Measurements from ENCODE around the gene OCA2.
"Not testable (repeated sequence)": the region's sequence is repeated elsewhere in the genome, so short reads cannot be mapped to it uniquely, and the experiment has no call there.

The OCA2 gene

GRCh38 chr15:27866505-27867165, 232.5 kb downstream of the OCA2 start:
- DNase-seq = no peak

- DNase-seq = no peak
Observed at GRCh38 chr15:27865926-27866325, 233.2 kb downstream of the OCA2 start.

- no peak for DNase-seq
Observed at GRCh38 chr15:27865323-27865922, 233.7 kb downstream of the OCA2 start.

GRCh38 chr15:27864719-27865118, 234.4 kb downstream of the OCA2 start:
- DNase-seq = no peak

- DNase-seq = no peak
Observed at GRCh38 chr15:27864086-27864485, 235.0 kb downstream of the OCA2 start.

DNA sequence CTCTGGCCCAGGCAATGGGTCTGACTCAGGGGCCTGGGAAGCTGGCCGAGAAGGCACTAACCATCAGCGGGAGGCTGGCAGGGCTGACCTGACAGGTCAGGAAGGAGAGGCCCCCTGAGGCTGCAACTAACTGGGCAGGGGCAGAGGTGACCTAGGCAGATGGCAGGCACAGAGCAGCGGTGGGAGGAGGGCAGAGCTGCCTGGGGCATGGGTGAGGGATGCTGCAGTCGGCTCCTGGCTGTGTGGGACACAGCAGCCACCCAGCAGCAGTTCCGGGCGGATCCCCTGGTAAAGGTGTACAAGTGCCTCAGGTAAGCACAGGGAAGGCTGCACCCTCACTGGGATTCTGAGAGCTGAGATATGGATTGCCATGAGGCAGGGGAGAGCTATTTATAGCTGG, 236.1 kb downstream of the OCA2 start:
- no peak for DNase-seq

GRCh38 chr15:27861171-27861570, 237.9 kb downstream of the OCA2 start:
- DNase-seq = no peak

DNA sequence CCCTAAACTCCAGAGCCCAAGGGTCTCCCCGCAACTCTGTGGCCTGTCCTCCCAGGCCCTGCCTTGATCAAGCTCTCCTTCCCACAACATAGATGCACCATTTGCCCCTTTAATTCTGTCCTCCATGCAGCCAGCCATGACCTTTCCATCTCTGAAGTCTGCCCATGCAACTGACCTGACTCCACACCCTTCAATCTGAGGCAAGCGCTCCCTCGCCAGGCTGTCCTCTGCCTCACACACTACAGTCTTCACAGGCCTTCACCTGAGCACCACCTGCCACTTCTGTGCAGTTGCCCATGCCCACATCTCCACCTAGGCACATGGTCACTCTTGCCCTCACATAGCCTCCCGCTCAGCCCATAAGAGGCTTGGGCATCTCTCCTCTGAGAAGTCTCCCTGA, 244.0 kb downstream of the OCA2 start:
- DNase-seq = no peak

DNA sequence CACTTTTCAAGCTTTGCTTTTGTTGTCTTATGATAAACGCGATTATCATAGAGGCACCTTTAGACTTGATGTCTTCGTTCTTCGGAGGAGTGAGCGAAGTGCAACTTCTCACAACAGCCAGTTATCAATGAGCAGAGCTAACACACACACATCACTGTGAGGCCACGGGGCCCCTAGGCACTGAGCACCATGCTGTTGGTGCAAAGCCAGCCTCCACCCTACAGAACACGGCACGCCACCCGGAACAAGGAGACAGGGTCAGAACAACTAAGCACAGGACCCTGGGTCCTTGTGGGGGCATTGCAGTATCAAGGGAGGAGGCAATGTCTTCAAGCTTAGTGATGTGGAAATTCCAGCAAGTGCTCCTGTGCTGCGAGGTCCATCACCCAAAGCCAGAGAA, 244.5 kb downstream of the OCA2 start:
- DNase-seq = no peak

GRCh38 chr15:27853624-27854455, 245.3 kb downstream of the OCA2 start:
- DNase-seq = no peak

DNA sequence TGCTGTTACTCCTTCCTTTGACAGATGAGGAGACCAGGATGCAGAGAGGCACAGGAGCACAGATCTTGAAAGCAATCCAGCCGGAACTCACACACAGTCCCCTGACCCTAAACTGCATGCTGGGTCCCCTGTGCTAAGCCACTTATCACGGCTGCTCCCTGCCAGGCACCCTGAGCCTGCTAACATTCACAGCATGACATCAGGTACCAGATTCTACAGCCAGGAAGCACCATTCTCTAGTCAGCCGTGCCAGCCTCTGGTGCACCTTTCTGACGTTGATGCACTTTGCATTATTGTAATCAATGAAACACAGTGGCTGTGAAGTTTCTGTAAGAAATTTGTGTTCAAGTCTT, 247.3 kb downstream of the OCA2 start:
- no peak for DNase-seq

DNA sequence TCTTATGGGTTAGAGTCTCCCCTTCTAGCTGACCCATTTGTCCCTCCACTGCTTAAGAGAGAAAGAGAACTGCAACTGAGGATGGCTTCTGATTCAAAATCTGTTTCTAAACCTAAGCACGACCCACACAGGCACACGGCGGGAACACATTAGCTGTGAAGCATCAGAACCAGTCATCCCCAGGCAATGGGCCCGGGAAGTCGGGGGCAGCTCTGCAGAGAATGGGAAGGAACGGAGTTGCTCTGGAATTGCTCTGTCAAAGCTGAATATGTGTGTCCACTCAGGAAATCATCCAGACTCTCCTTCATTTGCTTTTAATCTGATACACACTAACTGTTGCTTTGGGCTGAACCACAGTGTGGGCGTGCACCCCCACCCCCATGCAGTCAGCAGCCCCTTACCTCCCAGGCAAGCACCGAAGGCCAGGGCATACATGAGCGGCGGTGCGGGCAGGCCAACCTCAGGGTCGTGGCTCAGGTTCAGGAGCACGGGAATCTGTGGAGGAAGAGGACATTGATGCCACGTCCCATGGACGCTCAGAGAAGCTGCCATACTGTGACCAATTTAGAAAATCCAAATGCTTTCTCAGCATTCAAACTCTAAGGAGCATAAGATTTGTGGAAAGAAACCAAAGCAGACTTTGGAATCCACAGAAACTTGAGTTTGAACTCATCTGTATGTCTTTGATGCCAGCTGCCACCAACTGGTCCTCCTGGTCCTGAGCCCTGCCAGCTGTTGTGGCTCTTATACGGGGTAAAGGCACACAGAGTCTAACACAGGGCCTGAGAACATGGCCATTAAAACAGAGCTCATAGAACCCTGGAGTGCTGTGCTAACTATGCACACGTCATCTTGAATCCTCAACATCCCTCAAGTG, 247.9 kb downstream of the OCA2 start:
- DNase-seq = no peak

DNA sequence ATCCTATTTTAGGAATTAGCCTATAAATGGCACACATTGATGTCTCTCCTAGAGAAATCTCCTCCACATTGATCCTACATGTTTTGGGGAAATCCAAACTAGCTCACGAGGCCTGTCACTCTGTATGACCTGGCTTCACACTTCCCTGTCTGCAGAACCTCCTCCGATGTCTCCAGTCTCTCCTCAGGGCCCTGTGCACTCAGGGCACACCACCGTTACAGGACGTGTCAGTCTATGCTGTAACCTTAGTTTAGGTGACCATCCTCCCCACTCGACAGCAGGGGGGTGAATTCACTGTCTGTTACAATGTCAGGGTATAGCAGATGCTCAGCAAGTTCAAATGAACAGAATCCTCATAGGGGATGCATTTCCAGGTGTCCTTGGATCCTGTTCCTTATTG, 249.1 kb downstream of the OCA2 start:
- DNase-seq = no peak

DNA sequence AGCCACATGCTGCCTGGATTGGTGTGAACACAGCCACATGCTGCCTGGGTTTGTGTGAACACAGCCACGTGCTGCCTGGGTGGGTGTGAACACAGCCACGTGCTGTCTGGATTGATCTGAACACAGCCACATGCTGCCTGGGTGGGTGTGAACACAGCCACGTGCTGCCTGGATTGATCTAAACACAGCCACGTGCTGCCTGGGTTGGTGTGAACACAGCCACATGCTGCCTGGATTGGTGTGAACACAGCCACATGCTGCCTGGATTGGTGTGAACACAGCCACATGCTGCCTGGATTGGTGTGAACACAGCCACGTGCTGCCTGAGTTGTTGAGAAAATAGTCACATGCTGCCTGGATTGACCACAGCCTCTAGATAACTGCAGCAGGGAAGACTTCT, 250.2 kb downstream of the OCA2 start:
- not testable (repeated sequence) for DNase-seq

GRCh38 chr15:27847775-27848710, 251.1 kb downstream of the OCA2 start:
- peak; percentile 0 for DNase-seq

GRCh38 chr15:27846722-27847395, 252.3 kb downstream of the OCA2 start:
- no peak for DNase-seq

GRCh38 chr15:27845535-27846369, 253.4 kb downstream of the OCA2 start:
- DNase-seq = no peak

GRCh38 chr15:27844018-27844666, 255.0 kb downstream of the OCA2 start:
- DNase-seq = no peak

- no peak for DNase-seq
Observed at GRCh38 chr15:27843146-27843545, 256.0 kb downstream of the OCA2 start.

GRCh38 chr15:27842526-27842925, 256.6 kb downstream of the OCA2 start:
- no peak for DNase-seq

Data from NCI-H2029 treated with DMSO at 0.1 percent for 48 hours (cell line).